ENCODE data around the gene SMIM35. TPM values are rescaled to one million over a fixed set of nuclear protein-coding genes. Genes with fewer than 3 reads are reported as not detected.
A peak's percentile ranks its signal among the peaks of the same experiment; 100 is the strongest.
"Not testable (repeated sequence)": the region's sequence is repeated elsewhere in the genome, so short reads cannot be mapped to it uniquely, and the experiment has no call there.

SMIM35 gene
- total and polyA plus RNA-seq, 2 donors = 0.05 to 0.09 TPM

DNA sequence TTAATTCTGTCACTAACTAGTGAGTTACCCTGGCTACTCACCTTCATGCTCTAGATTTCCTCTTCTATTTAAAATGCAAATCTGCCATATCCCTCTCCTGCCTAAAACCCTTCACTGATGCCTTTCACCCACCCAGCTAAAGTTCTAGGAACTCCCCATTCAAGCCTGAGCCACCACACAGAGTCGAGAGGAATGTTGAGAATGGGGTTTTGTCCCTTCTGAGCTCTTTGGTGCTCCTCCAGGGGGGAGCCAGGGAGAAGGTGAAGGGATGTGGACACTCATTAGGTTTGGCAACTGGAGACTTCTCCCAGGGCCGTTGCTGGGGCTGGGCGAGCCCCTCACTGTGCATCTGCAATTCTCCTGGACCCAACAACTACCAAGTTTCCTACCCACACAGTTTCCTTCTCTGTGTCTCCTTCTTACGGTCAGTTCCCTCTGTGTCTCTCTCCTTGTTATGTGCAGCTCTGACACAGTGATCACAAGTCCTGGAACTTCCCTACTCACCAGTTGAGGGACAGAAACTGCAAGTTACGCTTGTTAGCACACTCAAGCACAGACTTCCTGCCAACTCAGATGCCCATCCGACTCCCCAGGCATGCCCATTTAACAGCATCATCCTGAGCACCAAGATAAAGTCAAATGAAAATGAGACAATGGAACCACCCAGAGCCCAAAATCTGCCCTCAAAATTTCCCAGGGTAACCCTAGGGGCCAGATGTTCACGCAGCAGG lies 107.1 kb downstream of the SMIM35 start:
- no peaks in the 10 kb centered on the region for H3K36me3 ChIP-seq (ENCODE audit: control insufficient read depth in 2 of 2, insufficient read depth in 2 of 2, low read length in 1 of 2)
- DNase-seq (ENCODE audit: low read depth in 6 of 9, low spot score in 9 of 9) = peak in 1 of 9 donors; percentile 47
- 65% methylated on average over 7 of the region's 7 CpGs for WGBS

DNA sequence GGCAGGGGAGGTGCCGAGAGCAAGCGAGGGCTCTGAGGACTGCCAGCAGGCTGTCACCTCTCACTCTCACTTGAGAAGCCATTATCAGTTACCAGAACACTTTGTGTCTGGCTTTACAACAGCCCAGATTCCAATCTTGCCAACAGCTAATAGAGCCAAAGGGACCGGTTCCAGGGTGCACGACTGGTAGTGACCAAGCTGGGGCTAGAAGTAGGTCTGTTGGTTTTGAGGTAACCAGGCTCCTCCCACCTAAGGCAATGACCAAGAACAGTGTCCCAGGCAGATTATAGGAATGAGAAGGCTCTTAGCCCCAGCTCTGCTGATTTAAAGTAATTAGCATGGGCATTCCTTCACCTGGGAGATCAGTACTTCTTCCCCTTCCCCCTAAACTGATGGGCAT lies 107.8 kb downstream of the SMIM35 start:
- no peak for DNase-seq (ENCODE audit: low read depth in 6 of 9, low spot score in 9 of 9)
- 95% methylated on average over 4 of the region's 4 CpGs for WGBS
- peak overlapping the region in 1 of 2 donors; percentile 3 for H3K27ac ChIP-seq (ENCODE audit: low read depth in 1 of 2, low read length in 1 of 2)
- H3K36me3 ChIP-seq (ENCODE audit: control insufficient read depth in 2 of 2, insufficient read depth in 2 of 2, low read length in 1 of 2) = no peaks in the 10 kb centered on the region
- H3K4me3 ChIP-seq (ENCODE audit: low read length in 2 of 2) = no peak overlapping the region
- H3K4me1 ChIP-seq (ENCODE audit: control insufficient read depth in 2 of 2, insufficient read depth in 2 of 2, low read length in 2 of 2) = peaks cover 18 to 38% of the 10 kb centered on the region in 2 donors
- peaks cover 0 to 4% of the 10 kb centered on the region in 2 donors for H3K9me3 ChIP-seq (ENCODE audit: control insufficient read depth in 2 of 2, insufficient read depth in 1 of 2, low read length in 1 of 2)
- H3K27me3 ChIP-seq (ENCODE audit: control insufficient read depth in 2 of 2, insufficient read depth in 1 of 2, low read length in 1 of 2) = no peaks in the 10 kb centered on the region

More for the DNA sequence above, 107.1 kb downstream of the SMIM35 start:
- Histone ChIP-seq H3K27me3 (ENCODE audit: control insufficient read depth in 2 of 2, insufficient read depth in 1 of 2, low read length in 1 of 2) (no peaks in the 10 kb centered on the region), H3K9me3 (ENCODE audit: control insufficient read depth in 2 of 2, insufficient read depth in 1 of 2, low read length in 1 of 2) (peaks cover 0 to 4% of the 10 kb centered on the region in 2 donors), H3K27ac (ENCODE audit: low read depth in 1 of 2, low read length in 1 of 2) (peak overlapping the region; percentile 21 to 27), H3K4me3 (ENCODE audit: low read length in 2 of 2) (no peak overlapping the region), H3K4me1 (ENCODE audit: control insufficient read depth in 2 of 2, insufficient read depth in 2 of 2, low read length in 2 of 2) (peaks cover 18 to 38% of the 10 kb centered on the region in 2 donors)

DNA sequence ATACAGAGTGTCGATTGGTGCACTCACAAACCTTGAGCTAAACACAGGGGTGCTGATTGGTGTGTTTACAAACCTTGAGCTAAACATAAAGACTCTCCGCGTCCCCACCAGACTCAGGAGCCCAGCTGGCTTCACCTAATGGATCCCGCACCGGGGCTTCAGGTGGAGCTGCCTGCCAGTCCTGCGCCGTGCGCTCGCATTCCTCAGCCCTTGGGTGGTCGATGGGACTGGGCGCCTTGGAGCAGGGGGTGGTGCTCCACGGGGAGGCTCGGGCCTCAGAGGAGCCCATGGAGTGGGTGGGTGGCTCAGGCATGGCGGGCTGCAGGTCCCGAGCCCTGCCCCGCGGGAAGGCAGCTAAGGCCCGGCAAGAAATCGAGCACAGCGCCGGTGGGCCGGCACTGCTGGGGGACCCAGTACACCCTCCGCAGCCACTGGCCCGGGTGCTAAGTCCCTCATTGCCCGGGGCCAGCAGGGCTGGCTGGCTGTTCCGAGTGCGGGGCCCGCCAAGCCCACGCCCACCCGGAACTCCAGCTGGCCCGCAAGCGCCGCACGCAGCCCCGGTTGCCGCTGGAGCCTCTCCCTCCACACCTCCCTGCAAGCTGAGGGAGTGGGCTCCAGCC lies 108.4 kb downstream of the SMIM35 start:
- not testable (repeated sequence) for H3K27ac ChIP-seq (ENCODE audit: low read depth in 1 of 2, low read length in 1 of 2); H3K27me3 ChIP-seq (ENCODE audit: control insufficient read depth in 2 of 2, insufficient read depth in 1 of 2, low read length in 1 of 2); DNase-seq (ENCODE audit: low read depth in 6 of 9, low spot score in 9 of 9); H3K9me3 ChIP-seq (ENCODE audit: control insufficient read depth in 2 of 2, insufficient read depth in 1 of 2, low read length in 1 of 2); H3K36me3 ChIP-seq (ENCODE audit: control insufficient read depth in 2 of 2, insufficient read depth in 2 of 2, low read length in 1 of 2); H3K4me3 ChIP-seq (ENCODE audit: low read length in 2 of 2)
- peaks cover 18 to 40% of the 10 kb centered on the region in 2 donors for H3K4me1 ChIP-seq (ENCODE audit: control insufficient read depth in 2 of 2, insufficient read depth in 2 of 2, low read length in 2 of 2)
- 98% methylated on average over 36 of the region's 36 CpGs for WGBS

DNA sequence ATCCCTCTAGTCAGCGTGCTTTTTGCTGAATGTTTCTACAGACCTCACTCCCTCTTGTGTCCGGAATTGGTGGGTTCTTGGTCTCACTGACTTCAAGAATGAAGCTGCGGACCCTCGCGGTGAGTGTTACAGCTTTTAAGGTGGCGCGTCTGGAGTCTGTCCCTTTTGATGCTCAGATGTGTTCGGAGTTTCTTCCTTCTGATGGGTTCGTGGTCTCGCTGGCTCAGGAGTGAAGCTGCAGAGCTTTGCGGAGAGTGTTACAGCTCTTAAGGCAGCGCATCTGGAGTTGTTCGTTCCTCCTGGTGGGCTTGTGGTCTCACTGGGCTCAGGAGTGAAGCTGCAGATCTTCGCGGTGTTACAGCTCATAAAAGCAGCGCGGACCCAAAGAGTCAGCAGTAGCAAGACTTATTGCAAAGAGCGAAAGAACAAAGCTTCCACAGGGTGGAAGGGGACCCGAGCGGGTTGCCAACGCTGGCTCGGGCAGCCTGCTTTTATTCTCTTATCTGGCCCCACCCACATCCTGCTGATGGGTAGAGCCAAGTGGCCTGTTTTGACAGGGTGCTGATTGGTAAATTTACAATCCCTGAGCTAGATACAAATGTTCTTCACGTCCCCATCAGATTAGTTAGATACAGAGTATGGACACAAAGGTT lies 109.0 kb downstream of the SMIM35 start:
- DNase-seq (ENCODE audit: low read depth in 6 of 9, low spot score in 9 of 9) = peak in 1 of 9 donors; percentile 50
- H3K4me1 ChIP-seq (ENCODE audit: control insufficient read depth in 2 of 2, insufficient read depth in 2 of 2, low read length in 2 of 2) = peaks cover 20 to 47% of the 10 kb centered on the region in 2 donors
- peak overlapping the region in 1 of 2 donors; percentile 26 for H3K27ac ChIP-seq (ENCODE audit: low read depth in 1 of 2, low read length in 1 of 2)
- H3K9me3 ChIP-seq (ENCODE audit: control insufficient read depth in 2 of 2, insufficient read depth in 1 of 2, low read length in 1 of 2); H3K4me3 ChIP-seq (ENCODE audit: low read length in 2 of 2); H3K36me3 ChIP-seq (ENCODE audit: control insufficient read depth in 2 of 2, insufficient read depth in 2 of 2, low read length in 1 of 2); H3K27me3 ChIP-seq (ENCODE audit: control insufficient read depth in 2 of 2, insufficient read depth in 1 of 2, low read length in 1 of 2): not testable (repeated sequence)
- WGBS = 18% methylated on average over 23 of the region's 23 CpGs

DNA sequence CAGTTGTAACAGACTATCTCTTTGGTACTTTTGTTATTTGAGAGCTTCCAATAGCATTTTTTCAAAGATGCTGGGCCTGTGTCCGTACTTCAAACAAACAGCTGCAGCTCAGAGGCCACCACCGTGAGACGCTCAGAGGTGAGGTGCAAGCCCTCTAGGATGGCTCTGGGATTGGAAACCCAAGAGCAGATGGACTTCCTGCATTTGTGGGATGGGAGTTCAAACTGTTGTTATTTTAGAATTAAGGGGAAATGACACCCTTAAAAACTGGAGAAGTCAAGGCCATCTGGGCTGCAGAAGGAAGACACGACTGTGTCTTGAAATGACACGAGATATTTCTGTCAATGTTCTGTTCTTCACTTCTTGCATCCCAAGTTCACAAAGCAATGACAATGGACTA lies 109.7 kb downstream of the SMIM35 start:
- H3K4me1 ChIP-seq (ENCODE audit: control insufficient read depth in 2 of 2, insufficient read depth in 2 of 2, low read length in 2 of 2) = peaks cover 20 to 52% of the 10 kb centered on the region in 2 donors
- 15% methylated on average over 5 of the region's 5 CpGs for WGBS
- no peak overlapping the region for H3K27ac ChIP-seq (ENCODE audit: low read depth in 1 of 2, low read length in 1 of 2)
- H3K27me3 ChIP-seq (ENCODE audit: control insufficient read depth in 2 of 2, insufficient read depth in 1 of 2, low read length in 1 of 2) = no peaks in the 10 kb centered on the region
- no peak overlapping the region for H3K4me3 ChIP-seq (ENCODE audit: low read length in 2 of 2)
- peaks cover 0 to 4% of the 10 kb centered on the region in 2 donors for H3K9me3 ChIP-seq (ENCODE audit: control insufficient read depth in 2 of 2, insufficient read depth in 1 of 2, low read length in 1 of 2)
- DNase-seq (ENCODE audit: low read depth in 6 of 9, low spot score in 9 of 9) = no peak
- no peaks in the 10 kb centered on the region for H3K36me3 ChIP-seq (ENCODE audit: control insufficient read depth in 2 of 2, insufficient read depth in 2 of 2, low read length in 1 of 2)

DNA sequence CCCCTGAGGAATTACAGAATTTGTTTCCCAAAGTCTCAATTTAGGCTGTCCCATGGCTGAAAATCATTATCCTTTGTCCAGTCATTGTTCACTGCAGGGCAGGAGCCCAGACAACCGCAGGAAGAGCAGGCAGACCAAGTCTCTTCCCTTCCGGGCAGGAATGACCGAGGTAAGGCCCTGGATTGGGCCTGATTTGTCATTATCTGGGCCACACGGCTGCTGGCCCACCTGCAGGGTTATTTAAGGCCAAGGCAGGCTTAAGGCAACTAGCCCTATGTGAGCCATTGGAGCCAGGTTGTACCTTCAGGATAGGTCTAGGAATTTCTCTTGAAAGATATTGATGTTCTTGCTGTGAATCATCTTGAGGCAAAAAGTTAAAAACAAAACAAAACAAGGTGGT lies 110.3 kb downstream of the SMIM35 start:
- H3K4me1 ChIP-seq (ENCODE audit: control insufficient read depth in 2 of 2, insufficient read depth in 2 of 2, low read length in 2 of 2) = peaks cover 20 to 56% of the 10 kb centered on the region in 2 donors
- no peaks in the 10 kb centered on the region for H3K27me3 ChIP-seq (ENCODE audit: control insufficient read depth in 2 of 2, insufficient read depth in 1 of 2, low read length in 1 of 2)
- H3K4me3 ChIP-seq (ENCODE audit: low read length in 2 of 2) = no peak overlapping the region
- WGBS = 97% methylated on average over 4 of the region's 4 CpGs
- peaks cover 0 to 4% of the 10 kb centered on the region in 2 donors for H3K9me3 ChIP-seq (ENCODE audit: control insufficient read depth in 2 of 2, insufficient read depth in 1 of 2, low read length in 1 of 2)
- H3K27ac ChIP-seq (ENCODE audit: low read depth in 1 of 2, low read length in 1 of 2) = no peak overlapping the region
- no peak for DNase-seq (ENCODE audit: low read depth in 6 of 9, low spot score in 9 of 9)
- H3K36me3 ChIP-seq (ENCODE audit: control insufficient read depth in 2 of 2, insufficient read depth in 2 of 2, low read length in 1 of 2) = no peaks in the 10 kb centered on the region

DNA sequence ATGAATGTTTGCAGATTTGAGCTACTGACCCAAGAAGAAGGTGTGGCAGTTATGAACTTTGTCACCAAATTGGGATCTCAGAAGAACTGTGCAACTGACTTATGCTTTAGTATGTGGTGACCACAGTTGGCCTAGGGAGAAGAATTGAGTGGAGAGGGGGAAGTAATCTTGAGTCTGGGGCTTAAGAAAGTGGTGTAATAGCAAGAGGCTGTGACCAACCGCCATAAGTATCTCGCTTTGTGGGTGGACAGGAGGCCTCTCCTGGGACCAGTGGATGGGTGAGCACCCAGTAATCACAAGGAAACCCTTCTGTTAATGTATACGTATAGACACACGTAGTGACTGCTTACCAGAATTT lies 113.3 kb downstream of the SMIM35 start:
- no peak overlapping the region for H3K27ac ChIP-seq (ENCODE audit: low read depth in 1 of 2, low read length in 1 of 2)
- 99% methylated on average over 4 of the region's 4 CpGs for WGBS
- H3K4me3 ChIP-seq (ENCODE audit: low read length in 2 of 2) = no peak overlapping the region
- peaks cover 0 to 4% of the 10 kb centered on the region in 2 donors for H3K9me3 ChIP-seq (ENCODE audit: control insufficient read depth in 2 of 2, insufficient read depth in 1 of 2, low read length in 1 of 2)
- DNase-seq (ENCODE audit: low read depth in 6 of 9, low spot score in 9 of 9) = no peak
- H3K36me3 ChIP-seq (ENCODE audit: control insufficient read depth in 2 of 2, insufficient read depth in 2 of 2, low read length in 1 of 2) = no peaks in the 10 kb centered on the region
- no peaks in the 10 kb centered on the region for H3K27me3 ChIP-seq (ENCODE audit: control insufficient read depth in 2 of 2, insufficient read depth in 1 of 2, low read length in 1 of 2)
- peaks cover 24 to 63% of the 10 kb centered on the region in 2 donors for H3K4me1 ChIP-seq (ENCODE audit: control insufficient read depth in 2 of 2, insufficient read depth in 2 of 2, low read length in 2 of 2)

DNA sequence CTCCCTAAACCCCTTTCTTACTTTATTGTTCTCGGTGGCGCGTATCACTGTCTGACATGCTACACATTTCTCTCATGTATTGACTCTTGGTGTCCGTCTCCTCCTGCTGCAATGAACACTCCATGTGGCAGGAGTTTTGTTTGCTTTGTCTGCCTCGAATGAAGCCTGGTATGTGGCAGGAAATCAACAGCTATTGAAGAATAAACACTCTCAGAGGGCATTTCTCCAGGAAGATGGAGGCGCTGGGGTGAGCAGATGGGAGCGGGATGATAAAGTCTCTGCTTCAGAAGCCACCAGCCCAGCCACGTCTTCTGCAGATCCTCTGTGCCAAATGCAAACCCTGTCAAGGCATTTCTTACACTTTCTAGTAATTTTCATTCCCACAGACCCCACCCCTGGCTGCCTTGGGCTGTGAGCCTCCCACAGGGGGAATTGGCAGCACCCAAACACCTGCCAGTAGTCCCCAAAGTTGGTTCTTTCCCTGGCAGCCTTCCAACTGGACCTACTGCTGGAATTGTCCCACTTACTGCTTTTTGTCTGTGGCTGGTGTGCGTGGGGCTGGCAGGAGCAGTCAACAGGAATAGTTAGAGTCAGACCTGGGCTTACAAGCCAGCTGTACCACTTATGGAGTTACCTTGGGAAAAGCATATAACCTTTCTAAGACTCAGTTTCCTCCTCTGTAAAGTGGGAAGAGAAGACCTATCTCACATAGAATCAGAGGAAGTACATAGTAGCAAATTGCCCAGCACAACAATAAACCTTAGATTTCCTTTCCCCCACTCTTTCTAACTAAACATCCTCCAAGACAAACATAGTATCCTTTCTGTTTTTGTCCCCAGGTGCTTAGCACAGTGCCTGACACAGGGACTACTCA lies 113.9 kb downstream of the SMIM35 start:
- H3K4me1 ChIP-seq (ENCODE audit: control insufficient read depth in 2 of 2, insufficient read depth in 2 of 2, low read length in 2 of 2) = peaks cover 19 to 58% of the 10 kb centered on the region in 2 donors
- no peaks in the 10 kb centered on the region for H3K36me3 ChIP-seq (ENCODE audit: control insufficient read depth in 2 of 2, insufficient read depth in 2 of 2, low read length in 1 of 2)
- peaks cover 0 to 4% of the 10 kb centered on the region in 2 donors for H3K9me3 ChIP-seq (ENCODE audit: control insufficient read depth in 2 of 2, insufficient read depth in 1 of 2, low read length in 1 of 2)
- no peaks in the 10 kb centered on the region for H3K27me3 ChIP-seq (ENCODE audit: control insufficient read depth in 2 of 2, insufficient read depth in 1 of 2, low read length in 1 of 2)
- no peak overlapping the region for H3K4me3 ChIP-seq (ENCODE audit: low read length in 2 of 2)
- H3K27ac ChIP-seq (ENCODE audit: low read depth in 1 of 2, low read length in 1 of 2) = no peak overlapping the region
- WGBS = 64% methylated on average over 9 of the region's 9 CpGs
- DNase-seq (ENCODE audit: low read depth in 6 of 9, low spot score in 9 of 9) = no peak
